GM21576 (cell line): ENCODE measurements around the gene EMB.
"Not testable (repeated sequence)": the region's sequence is repeated elsewhere in the genome, so short reads cannot be mapped to it uniquely, and the experiment has no call there.

Experiments
- ATAC-seq: cut with Tn5 transposase; IDR thresholded peaks from one replicate; pipeline ENCODE4 v1.9.1; 2021; ENCODE audit warnings: mild to moderate bottlenecking, moderate library complexity; ENCODE audit not compliant: unreplicated experiment

The EMB gene, protein sequence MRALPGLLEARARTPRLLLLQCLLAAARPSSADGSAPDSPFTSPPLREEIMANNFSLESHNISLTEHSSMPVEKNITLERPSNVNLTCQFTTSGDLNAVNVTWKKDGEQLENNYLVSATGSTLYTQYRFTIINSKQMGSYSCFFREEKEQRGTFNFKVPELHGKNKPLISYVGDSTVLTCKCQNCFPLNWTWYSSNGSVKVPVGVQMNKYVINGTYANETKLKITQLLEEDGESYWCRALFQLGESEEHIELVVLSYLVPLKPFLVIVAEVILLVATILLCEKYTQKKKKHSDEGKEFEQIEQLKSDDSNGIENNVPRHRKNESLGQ

DNA sequence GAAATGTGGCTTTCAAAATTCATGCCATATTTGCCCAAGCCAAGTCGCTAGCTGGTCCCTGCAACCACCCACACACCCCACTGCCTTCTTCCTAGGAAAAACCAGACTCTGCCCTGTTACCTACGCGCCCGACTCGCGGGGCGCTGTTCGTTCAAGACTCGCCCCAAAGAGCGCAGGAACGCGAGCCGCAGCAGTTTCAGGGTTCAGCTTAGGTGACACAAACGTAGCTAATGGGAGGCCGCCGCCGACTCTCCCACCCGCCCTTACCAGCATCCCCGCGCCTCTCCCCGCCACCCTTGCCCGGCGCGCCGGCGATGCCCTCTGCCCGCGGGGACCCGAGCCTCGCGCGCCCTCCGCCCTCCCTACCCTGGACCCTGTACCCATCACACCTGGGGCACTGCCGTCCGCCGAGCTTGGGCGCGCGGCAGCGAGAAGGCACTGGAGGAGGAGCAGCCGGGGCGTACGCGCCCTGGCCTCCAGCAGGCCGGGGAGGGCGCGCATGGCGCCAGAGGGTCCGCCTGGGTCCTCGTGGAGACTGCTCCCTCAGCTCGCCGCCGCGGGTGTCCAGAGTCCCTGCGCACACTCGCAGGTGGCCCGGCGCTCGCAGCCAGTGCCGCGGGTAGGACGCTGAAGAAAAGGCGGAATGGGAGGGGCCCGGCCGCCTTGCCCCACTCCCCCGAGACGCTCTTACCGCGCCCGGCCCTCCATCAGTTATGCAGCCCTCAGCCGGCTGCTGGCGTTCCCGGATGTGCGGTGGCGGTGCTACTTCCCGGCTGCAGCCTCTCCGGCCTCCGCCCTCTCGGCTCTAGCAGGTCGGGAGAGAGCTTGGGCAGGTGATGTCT is at the start of gene EMB:
TSS of gene EMB (minus strand) at position 638 of the 842 bp plus-strand sequence. CDS start at position 501, 137 bp downstream.
- ATAC-seq: peak; percentile 59

DNA sequence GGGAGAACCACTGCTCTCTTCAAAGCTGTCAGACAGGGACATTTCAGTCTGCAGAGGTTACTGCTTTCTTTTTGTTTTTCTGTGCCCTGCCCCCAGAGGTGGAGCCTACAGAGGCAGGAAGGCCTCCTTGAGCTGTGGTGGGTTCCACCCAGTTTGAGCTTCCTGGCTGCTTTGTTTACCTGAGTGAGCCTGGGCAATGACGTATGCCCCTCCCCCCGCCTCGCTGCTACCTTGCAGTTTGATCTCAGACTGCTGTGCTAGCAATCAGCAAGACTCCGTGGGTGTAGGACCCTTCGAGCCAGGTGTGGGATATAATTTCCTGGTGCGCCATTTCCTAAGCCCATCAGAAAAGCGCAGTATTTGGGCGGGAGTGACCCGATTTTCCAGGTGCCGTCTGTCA is 48.4 kb upstream of the EMB start:
- ATAC-seq: not testable (repeated sequence)

DNA sequence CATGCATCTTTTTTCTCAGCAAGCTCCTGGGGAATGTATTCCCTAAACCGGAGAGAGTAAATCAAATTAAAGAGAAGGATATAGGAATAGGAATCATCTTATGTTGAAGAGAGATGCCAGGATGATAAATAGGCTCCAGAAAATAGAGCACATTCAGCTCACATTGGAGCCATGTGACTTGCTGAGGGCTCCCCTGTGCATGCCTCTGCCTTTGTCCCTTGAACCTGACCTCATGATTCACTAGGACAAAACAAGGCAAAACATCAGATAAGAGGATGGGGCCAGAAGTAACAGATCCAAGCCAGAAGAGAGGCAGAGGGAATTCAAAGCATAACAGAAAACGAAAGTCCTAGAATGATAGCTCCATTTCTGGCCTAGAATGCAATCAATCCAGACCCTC is 37.7 kb upstream of the EMB start:
- ATAC-seq: not testable (repeated sequence)

DNA sequence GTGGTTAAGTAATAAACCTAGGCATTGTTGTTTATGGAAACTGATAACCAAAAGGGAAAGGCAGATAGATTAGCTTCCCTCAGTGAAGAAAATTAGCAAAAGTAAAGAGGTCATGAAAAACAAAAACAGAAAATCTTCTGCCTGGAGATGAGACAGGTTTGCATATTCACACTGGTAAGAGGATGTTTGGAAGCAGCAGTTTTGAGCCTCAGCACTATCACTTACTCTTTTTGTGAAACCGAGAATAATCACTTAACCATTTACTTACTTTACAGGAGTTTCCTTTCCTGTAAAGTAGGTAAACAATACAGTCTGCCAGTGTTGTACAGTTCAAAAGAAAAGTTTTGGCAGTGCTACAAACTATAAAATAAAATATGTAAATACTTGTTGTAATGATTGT is 35.5 kb upstream of the EMB start:
- ATAC-seq: peak; percentile 98

DNA sequence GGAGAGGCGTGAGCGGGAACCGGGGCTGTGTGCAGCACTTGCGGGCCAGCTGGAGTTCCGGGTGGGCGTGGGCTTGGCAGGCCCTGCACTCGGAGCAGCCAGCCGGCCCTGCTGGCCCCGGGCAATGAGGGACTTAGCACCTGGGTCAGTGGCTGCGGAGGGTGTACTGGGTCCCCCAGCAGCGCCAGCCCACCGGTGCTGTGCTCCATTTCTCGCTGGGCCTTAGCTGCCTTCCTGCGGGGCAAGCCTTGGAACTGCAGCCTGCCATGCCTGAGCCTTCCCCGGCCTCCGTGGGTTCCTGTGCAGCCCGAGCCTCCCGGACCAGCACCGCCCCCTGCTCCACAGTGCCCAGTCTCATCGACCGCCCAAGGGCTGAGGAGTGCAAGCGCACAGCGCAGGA is 23.9 kb upstream of the EMB start:
- not testable (repeated sequence) for ATAC-seq

DNA sequence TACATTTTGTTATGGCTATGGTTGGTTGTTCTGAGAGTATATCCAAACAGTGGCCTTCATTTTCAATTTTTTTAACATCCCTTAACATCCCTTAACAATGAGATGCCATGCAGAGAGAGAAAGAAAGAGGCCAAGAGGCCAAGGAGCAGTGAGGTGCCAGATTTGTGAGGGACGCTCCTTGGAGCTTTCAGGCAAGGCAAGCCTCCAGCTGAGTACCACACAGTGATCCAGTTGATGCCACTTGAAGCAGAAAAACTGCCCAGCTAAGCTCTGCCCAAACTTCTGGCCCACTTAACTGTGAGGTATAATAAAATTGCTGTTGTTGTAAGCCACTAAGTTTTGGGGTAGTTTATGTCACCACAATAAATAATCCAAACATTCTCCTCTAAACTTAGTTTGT is 22.6 kb upstream of the EMB start:
- no peak for ATAC-seq

DNA sequence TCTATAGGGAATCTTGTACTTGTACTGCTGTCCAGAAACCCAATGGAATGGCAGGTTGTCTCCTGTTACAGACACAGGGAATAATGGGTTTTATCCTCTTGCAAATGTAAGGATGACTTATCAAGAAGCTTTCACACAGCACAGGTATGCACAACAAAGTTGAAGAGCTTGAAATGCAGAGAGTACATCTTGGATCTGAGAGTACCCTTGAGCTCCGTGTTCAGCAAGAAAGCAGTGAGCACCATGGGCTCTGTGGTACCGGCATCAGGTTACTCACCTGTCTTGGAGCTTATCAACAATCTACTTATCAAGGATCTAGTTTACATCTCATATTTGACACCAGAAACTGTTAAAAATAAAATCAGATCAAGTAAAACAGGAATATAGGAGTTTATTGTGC is 22.0 kb upstream of the EMB start:
- ATAC-seq: no peak

DNA sequence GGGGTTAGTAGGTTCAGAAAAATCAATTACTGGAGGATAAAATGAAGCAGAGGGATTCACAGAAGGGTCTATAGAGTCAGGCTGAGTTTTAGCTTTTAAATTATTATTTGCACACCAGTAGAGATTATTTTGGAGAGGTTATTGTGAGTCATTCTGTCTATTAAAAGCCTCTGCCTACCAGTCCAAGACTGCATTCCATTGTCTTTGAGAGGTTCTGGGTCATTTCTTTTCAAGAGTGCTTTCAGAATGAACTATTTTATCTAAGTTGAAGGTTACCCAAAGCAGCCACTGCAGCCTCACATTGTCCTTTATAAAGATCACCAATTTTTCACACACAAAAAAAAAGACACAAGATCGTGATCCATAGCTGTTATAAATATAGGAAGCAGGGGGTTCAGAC is 21.5 kb upstream of the EMB start:
- ATAC-seq: not testable (repeated sequence)

DNA sequence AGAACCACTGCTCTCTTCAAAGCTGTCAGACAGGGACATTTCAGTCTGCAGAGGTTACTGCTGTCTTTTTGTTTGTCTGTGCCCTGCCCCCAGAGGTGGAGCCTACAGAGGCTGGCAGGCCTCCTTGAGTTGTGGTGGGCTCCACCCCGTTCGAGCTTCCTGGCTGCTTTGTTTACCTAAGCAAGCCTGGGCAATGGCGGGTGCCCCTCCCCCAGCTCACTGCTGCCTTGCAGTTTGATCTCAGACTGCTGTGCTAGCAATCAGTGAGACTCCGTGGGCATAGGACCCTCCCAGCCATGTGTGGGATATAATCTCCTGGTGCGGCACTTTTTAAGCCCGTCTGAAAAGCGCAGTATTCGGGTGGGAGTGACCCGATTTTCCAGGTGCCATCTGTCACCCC is 17.3 kb upstream of the EMB start:
- ATAC-seq: not testable (repeated sequence)

DNA sequence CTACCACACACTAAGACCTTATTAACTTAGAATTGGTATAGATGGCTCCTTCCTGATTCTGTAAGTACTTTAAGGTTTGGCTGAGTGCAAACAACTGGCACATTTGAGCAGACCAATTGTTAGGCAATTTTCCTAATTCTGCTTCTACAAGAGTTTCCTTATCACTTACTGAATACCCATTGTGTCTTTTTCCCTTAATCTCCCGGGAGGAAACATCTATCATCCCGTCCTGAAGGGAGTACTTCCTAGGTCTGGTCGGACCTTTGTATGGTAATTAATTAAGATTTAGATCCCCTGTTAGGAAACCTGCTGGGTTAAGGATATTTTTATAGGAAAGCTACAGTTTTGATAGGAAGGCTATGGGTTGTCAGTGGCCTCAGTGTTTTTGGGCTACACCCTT is 8.2 kb upstream of the EMB start:
- not testable (repeated sequence) for ATAC-seq

DNA sequence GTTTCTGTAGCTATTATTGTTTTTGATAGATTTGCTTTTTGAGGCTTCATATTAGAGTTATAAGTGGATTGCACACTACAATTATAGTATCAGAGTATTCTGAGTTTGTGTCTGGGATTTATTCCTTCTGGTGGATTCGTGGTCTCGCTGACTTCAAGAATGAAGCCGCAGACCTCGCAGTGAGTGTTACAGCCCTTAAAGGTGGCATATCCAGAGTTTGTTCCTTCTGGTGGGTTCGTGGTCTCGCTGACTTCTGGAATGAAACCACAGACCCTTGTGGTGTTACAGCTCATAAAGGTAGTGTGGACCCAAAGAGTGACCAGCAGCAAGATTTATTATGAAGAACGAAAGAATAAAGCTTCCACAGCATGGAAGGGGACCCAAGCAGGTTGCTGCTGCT is 6.9 kb upstream of the EMB start:
- no peak for ATAC-seq

DNA sequence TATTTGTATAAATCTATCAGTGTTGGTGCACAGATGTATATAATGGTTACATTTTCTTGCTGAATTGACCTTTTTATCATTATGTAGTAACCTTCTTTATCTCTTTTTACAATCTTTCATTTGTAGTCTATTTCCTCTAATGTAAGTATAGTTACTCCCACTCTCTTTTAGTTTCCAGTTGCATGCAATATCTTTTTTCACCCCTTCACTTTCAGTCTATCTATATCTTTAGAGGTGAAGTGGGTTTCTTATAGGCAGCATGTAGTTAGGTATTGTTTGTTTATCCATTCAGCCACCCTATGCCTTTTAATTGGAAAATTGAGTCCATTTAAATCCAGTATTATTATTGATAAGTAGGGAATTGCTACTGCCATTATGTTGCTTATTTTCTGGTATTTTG is 6.1 kb upstream of the EMB start:
- no peak for ATAC-seq

DNA sequence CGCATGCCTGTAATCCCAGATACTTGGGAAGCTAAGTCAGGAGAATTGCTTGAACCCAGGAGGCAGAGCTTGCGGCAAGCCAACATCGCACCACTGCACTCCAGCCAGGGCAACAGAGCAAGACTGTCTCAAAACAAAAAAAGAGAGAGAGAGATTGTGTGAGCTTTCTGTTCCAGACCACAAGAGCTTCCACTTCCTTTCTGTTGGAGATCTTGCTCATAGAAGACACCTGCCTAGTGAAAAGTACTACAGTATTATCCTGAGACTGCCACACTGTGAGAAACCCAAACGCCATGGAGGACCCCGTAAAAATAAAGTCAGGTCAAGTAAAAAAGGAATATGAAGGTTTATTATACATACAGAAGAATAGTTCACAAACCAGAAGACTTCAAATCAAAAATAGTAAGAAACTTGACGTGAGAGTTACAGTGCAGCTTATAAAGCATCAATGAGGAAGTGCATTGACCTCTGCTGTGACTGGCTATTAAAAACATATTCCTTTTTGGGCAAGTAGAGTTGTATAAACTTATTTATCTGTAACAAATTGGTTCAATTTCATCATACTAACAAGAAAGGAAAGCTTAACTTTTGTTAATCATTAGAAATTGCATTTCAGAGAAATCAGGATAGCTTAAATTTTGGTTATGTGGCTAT is 4.3 kb upstream of the EMB start:
- ATAC-seq: peak; percentile 76

DNA sequence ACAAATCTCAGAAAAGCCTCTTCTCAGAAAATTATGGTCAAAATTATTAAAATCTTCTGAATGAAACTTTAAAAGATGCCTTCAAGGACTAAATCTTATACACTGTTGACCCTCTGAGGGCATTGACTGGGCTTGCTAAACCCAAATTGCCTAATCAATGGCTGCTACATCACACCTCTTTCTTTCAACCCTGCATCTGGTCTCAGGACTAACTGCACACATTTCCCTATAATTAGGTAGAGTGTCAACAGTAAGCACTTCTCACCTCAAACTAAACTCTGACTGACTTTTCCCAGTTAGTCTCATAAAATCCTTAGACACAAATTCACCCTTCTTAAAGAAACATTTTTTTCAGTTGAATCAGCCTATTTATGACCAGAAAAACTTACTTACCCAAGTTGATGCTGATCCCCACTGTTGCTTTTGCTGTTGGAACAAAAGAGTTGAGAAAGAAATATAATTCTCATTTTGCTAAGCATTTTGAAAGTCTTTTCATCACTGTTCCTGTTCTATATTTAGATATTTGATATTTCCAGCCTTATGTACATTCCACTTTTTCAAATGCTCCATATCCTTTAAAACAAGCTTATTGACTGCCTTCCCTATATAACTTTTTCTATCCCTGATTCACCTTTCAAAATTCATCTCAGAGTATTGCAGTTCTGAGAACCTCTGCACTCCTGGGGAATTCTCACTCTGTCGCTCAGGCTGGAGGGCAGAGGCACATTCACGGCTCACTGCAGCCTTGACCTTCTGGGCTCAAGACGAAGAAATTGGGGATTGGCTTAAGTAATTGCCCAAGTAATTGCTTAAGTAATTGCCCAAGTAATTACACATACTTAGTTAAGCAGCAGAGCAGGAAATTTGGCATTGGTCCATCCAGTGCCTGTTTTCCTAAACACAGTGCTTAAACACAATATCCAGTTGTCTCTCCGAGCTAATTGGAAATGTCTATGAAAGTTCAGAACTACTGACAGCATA is 1.8 kb upstream of the EMB start:
- not testable (repeated sequence) for ATAC-seq

DNA sequence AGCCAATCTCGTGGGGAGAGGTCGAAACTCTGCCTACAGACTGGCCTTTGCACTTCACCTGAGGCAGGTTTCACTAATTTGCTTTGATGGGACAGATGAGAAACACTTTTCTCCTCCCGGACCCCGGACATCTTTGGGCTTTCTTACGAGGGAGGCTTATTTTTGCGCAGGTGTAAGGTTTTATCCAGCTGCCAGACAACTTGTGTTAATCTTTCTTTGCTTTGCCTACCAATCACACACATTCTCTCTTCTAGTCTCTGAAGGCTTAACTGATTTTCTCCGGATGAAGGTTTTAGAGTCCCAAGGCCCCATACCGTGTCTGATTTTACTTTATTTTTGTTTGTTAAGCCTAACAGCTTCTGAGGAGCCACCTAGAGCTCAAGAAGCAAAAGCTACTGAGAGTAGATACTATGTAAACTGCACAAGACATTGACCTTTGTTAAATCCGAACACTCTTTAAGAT is 436 bp upstream of the EMB start:
- no peak for ATAC-seq

DNA sequence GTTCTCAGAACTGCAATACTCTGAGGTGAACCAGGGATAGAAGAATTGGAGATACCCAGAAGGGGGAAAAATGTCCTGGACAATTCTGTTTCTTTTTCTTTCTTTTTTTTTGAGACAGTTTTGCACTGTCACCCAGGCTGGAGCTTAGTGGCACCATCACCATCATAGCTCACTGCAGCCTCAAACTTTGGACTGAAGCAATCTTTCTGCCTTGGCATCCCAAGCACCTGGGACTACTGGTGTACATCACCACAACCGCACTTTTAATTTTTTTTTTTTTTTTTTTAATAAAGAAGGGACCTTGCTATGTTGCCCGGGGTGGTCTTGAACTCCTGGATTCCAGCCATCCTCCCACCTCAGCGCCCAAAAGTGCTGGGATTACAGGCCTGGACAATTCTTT is 1.9 kb downstream of the EMB start:
- ATAC-seq: no peak

DNA sequence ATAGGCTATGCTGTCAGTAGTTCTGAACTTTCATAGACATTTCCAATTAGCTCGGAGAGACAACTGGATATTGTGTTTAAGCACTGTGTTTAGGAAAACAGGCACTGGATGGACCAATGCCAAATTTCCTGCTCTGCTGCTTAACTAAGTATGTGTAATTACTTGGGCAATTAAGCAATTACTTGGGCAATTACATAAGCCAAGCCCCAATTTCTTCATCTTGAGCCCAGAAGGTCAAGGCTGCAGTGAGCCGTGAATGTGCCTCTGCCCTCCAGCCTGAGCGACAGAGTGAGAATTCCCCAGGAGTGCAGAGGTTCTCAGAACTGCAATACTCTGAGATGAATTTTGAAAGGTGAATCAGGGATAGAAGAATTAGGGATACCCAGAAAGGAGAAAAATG is 3.0 kb downstream of the EMB start:
- not testable (repeated sequence) for ATAC-seq

DNA sequence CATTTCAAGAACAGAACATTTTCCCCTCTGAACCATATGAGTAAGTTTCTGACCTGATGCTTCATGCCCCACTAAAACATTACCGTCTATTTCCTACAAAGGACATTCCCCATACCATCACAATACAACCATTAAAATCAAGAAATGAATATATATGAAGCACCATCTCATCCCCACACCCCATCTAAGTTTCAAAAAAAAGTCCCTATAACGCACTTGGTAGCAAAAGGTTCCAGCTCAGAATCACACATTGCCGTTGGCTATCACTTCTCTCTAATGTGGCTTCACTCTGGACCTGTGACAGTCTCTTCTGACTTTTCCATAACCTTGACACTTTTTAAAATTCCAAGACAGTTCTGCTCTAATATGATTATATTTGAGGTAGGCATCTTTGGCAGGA is 5.9 kb downstream of the EMB start:
- no peak for ATAC-seq

DNA sequence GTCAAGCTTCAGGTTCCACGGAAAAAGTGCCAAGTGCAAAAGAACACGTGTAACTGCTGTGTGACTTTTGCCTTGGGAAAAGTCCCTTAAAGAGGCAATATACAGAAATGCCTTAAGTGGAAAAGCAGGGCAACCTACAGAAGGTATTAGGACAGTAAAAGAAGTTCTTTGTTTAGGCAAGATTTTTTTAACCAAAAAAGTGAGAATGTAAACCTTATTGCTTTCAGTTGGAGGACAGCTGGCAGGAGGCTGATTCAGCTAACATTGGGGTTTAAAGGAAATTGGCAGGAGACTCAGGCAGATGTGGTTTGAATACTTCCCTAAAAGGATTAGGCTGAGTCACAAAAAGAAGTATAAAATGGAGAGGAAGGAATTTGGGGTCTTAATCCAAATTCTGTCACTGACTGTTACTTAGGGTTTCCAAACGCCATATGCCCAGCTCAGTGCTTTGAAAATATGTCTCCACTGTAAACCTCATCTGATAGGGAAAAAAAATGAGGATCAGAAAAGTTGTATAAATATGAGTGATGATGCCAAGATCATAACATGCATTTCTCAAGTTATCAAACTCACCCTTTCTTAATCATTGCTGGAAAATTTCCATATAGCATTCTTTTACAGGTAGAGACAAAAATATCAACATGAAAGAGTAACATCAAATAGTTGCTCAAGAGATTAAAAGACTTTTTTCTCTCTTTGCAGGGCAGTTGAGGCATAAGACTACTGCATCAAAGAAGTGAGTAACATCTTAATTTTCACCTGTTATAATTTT is 9.8 kb downstream of the EMB start:
- not testable (repeated sequence) for ATAC-seq
